ENCODE data around the gene HES3. TPM values are rescaled to one million over a fixed set of nuclear protein-coding genes. Genes with fewer than 3 reads are reported as not detected.

The HES3 gene, protein sequence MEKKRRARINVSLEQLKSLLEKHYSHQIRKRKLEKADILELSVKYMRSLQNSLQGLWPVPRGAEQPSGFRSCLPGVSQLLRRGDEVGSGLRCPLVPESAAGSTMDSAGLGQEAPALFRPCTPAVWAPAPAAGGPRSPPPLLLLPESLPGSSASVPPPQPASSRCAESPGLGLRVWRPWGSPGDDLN
- not detected in 2 replicates for total RNA-seq (2014; rRNA removed; shearing (Covaris generic))

DNA sequence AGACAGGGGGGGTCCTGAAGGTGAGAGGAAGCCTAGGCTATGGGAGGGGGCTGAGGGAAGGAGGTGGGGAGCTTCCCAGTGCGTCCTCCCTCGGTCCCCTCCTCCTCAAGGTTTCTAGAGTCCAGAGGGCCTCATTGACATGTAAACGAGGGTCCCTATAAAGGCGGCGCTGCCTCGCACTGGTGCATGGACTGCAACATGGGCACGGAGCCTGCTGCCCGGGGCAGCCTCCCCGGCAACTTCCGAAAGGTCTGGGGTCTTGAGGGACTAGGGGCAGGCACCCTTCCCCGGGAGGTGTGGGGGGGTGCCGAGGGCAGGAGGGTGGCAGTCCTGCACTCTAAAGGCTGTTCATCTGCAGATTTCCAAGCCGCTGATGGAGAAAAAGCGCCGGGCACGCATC, at the start of gene HES3:
TSS of gene HES3 (plus strand) at position 187 of the 400 bp plus-strand sequence. CDS start at position 374, 187 bp downstream.

DNA sequence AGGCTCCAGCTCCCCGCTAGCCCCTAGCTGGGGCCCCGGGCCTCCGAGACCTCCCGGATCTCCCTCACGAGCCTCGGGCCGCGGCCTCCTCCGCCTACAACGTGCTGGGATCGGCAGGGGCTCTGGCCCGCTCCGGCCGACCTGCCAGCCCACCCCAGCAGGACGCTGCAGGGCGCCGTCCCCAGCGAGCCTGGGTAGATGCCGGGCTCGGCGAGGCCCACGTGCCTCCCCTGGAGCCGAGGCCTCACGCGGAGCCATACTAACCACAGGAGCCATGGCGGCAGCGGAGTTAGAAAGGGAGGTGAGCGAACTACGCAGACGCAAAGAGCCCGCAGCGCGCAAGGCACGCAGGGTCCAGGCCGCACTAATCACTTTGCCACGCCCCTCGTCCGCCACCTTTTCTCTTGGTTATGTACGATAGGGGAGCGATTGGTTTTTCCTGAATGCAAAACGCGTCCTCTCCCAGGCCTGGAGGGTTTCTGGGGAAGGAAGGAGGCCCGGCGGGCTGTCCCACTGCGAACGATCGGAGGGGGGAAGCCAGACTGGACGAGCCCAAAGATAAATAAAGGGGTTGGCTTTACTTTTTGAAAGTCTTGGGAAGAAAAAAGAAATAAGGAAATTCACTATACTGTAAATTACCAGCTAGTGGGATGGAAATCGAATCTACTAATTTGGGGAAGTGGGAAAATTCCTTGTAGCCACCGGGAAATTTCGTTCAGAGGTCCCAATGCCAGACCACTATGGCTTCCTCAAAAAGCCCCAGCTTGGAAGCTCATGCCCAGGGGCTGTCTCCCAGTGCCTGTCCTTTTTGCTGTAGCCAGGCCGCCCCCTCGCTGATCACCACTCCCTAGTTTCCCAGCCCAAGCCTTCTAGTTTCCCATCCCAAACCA, 44.4 kb upstream of the HES3 start, which contains the start of gene RPL22:
TSS of gene RPL22 (minus strand) at position 298 of the 890 bp plus-strand sequence. CDS start at position 276, 22 bp downstream.

DNA sequence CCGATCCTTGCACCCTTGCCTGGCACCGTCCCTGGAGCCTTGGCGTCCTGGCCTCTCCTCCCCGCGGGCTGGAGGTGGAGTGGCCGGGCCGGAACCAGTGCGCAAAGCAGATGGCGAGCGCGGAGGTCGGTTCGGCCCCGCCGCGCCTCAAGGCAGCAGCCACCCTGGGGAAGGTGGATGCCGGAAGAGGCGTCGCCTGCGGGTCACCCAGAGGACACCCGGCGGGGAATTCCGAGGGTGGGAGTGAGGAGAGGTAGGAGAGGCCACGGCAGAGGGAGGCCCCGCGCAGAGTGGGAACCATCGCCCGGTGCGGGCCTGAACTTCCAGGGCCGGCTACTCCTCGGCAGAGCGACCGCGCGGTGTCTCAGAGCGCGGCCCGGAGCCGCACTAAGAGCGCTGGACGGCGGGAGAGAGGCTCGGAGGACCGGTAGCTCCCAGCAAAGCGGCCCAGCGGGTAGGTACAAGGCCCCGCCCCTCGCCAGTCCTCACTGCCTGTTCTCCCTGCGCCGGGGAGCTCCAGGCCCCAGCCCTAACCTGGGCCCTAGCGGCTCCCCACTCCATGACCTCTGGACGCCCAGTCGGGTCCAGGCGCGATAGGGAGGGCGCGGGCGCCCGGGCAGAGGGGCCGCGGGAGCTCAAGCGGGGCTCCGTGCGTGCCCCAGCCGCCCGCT, 38.0 kb upstream of the HES3 start, which contains the start of gene RNF207:
TSS of gene RNF207 (plus strand) at position 271 of the 671 bp plus-strand sequence. CDS start 417 bp downstream, outside the sequence.

DNA sequence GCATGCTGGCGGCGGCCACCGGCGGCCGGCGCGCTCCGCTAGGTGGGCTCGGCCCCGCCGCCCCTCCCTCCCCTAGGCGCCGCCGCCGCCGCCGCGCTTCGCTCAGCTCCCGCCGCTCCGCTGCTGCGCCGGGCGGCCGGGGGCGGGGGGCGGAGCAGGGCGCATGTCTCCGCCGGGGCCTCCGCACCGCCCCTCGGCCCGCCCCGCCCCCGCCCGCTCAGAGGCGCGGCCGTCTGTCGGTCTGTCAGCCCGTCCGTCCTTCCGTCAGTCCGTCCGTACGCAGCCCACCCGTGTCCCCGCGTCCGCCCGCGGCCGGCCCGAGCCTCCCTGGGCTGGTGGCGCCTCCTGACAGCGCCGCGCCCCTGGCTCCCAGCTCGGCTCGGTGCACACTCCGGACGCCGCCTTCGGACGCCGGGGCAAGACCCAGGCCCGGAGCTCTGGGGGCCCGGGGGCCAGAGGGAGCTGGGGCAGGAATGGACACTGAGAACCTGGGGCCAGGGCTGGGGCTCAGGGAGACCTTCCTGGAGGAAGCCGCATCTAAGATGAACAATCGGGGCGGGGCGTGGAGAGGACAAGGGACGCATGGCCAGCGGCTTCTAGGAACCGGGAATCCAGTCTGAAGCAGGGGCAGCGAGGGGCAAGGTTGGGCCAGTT, 17.1 kb downstream of the HES3 start, which contains the start of gene GPR153:
TSS of gene GPR153 (minus strand) at position 138 of the 654 bp plus-strand sequence. CDS start 6,193 bp downstream, outside the sequence.

Other genes with a start within 250 kb of the HES3 start
- 11.1 and 12.3 TPM in 2 replicates for gene KCNAB2, start 198.3 kb upstream of the HES3 start, total RNA-seq (2014; rRNA removed; shearing (Covaris generic))
- gene CHD5, start 63.9 kb upstream of the HES3 start, total RNA-seq (2014; rRNA removed; shearing (Covaris generic)), result 0.24 and 0.38 TPM in 2 replicates
- gene RPL22, start 44.6 kb upstream of the HES3 start, total RNA-seq (2014; rRNA removed; shearing (Covaris generic)), result 247 and 271 TPM in 2 replicates
- gene RNF207, start 38.1 kb upstream of the HES3 start, total RNA-seq (2014; rRNA removed; shearing (Covaris generic)), result 11.7 and 19.2 TPM in 2 replicates
- 48.7 and 49.2 TPM in 2 replicates for gene ICMT, start 8.2 kb upstream of the HES3 start, total RNA-seq (2014; rRNA removed; shearing (Covaris generic))
- 26.1 and 29.0 TPM in 2 replicates for gene GPR153, start 16.9 kb downstream of the HES3 start, total RNA-seq (2014; rRNA removed; shearing (Covaris generic))
- 166 and 192 TPM in 2 replicates for gene ACOT7, start 149.6 kb downstream of the HES3 start, total RNA-seq (2014; rRNA removed; shearing (Covaris generic))
- gene HES2, start 175.7 kb downstream of the HES3 start, total RNA-seq (2014; rRNA removed; shearing (Covaris generic)), result 0.68 and 2.0 TPM in 2 replicates
- 12.2 and 15.3 TPM in 2 replicates for gene ESPN, start 180.6 kb downstream of the HES3 start, total RNA-seq (2014; rRNA removed; shearing (Covaris generic))
- 28.0 and 28.6 TPM in 2 replicates for gene TNFRSF25, start 222.0 kb downstream of the HES3 start, total RNA-seq (2014; rRNA removed; shearing (Covaris generic))
- 39.9 and 40.2 TPM in 2 replicates for gene PLEKHG5, start 247.5 kb downstream of the HES3 start, total RNA-seq (2014; rRNA removed; shearing (Covaris generic))